Glomerular visceral epithelial cell (primary cell): Measurements from ENCODE around the gene CLEC2A.

Experiments used
- DNase-seq: peaks from one replicate; pipeline ENCODE4 v3.0.0-alpha.2; 2016; ENCODE audit errors: extremely low spot score

CLEC2A gene

DNA sequence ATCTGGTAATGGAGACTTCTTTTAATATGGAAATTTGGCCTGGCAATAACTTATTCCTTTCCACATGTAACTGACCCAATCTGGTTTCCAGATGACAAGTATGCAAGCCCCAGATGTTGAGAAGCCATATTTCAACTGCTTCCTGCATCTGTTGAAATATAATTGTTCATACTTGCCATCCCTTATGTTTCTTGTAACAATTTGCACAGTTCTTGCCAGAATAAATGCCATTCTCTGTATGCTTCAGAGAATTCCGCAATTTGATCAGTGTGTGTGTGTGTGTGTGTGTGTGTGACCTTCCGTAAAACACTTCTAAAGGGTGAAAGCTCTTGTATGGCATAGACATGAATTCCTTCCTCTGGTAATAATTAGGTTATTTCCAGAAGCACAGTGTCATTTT lies 1.8 kb upstream of the CLEC2A start:
- DNase-seq = no peak

DNA sequence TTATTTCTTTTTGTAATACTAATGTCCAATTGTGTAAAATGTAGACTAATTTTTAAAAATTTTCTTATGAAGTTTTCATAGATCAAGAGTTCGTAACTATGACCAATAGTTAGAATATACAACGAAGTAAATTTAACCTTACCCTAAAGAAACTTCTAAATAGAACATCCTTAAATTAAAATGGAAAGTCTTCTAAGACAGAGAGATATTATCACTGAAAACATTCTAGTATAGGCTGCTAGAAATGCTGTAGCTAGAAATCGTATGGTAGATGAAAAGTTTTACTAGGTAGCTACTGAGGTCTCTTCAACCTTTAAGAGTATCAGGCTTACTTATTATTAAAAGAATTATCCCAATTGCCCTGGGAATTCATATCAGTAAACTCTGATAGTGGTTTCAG lies 925 bp downstream of the CLEC2A start:
- DNase-seq = no peak

DNA sequence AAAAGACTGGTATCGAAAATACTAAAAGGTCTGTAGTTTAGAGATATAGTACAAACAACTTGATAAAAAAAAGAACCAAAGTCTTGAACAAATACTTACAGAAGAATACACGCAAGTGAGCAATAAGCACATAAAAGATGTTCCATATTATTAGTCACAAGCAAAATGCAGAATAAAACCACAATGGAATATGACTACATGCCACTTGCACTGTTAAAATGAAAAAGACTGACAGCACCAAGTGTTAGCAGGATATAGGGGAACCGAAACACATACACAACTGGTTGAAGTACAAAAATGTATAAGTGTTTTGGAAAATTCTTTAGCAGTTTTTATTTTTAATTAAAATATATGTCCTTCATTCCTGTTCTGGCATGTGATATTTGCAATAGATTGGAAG lies 3.6 kb downstream of the CLEC2A start:
- no peak for DNase-seq

DNA sequence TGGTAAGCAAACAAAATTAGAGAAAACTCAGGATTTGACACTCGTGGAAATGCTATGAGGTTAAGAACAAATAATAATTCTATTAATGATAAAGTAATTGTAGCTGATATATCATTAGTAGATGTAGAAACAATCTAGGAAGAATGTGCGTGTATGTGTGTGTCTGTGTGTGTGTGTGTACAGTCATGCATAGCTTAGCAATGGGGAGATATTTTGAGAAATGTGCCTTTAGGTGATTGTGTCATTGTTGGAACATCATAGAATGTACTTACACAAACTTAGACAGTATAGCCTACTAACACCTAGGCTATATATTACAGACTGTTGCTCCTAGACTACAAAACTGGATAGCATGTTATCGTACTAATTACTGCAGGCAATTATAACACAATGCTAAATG lies 5.3 kb downstream of the CLEC2A start:
- no peak for DNase-seq

DNA sequence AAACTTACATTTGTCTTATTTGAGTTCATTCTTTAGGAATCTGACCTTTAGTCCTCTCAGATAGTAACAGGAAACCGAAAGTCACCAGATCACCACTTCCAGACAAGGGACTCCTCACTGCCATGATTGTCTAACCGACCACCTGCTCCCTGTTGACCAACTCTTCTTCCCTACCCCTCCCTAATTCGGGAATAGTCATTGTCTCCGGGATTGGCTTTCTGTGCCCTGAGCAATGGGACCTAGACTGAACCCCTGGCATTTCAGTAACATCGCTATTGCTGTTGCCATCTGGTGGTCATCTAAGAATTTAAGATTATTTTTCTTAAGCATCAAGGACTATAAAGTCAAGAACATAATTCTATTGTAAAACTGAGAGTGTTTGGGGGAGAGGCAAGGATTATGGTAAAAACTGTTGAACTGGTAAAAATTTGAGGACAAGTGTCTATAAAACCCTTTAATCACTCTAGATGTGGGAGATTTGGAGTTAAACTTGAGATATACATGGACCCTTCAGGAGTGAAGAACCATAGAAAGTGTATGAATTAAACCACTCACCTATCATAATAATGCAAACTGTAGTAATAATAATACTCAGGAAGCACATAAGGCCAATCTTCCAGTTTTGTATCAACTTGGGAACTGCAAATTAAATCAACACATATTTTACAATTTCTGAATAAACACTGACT lies 6.3 kb downstream of the CLEC2A start:
- peak; percentile 11 for DNase-seq

DNA sequence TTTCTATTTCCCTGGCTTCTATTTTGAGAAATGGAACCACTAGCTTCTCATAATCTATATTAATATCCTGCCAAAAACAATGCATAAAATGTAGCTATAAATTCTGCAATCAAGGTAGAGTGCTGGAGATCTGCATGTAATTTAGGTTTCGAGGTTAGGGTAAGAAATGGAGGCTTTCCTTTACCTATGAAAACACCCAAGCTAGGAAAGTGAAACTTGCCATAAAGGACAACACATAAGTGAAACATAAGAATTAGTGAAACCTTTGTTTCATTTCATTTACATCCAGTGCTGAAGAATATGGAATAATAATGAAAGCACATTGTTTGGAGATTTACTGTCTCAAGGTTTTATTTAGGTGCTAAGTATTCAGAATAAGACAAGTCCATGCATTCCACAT lies 9.7 kb downstream of the CLEC2A start:
- no peak for DNase-seq

DNA sequence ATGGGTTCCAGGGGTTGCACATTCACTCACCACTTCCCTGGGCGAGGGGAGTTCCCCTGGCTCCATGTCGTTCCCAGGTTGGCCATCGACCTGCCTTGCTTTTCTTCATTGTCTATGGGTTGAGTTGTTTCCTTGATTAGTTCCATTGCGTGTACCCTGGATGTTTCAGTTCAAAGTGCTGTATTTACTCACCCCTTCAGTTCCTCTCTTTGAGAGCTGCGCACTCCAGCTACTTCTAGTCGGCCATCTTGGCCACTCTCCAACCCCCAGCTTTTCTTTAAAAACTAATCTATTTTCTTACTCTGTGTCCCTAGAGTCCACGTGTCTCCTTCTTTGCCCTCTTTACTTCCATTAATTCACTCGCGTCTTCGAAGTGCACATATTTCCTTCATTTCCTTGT lies 11.7 kb downstream of the CLEC2A start:
- no peak for DNase-seq

DNA sequence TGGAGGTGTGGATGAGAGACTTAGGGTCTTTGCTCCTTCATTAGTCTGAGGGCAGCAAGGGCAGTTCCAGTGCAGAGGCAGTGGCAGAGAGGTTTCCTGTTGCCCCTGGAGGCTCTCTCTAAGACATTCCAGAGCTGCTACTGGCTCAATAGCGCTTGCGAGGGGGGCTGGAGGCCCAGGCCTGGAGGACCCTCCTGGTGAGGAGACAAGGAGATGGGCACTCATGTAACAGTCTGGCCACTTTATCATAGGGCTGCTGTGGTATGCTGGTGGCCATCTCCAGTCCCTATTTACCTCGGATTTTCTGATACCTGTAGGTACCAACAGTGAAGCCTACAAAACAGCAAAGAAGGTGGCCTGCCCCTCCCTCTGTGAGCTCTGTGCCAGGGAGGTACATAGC lies 12.7 kb downstream of the CLEC2A start:
- no peak for DNase-seq

DNA sequence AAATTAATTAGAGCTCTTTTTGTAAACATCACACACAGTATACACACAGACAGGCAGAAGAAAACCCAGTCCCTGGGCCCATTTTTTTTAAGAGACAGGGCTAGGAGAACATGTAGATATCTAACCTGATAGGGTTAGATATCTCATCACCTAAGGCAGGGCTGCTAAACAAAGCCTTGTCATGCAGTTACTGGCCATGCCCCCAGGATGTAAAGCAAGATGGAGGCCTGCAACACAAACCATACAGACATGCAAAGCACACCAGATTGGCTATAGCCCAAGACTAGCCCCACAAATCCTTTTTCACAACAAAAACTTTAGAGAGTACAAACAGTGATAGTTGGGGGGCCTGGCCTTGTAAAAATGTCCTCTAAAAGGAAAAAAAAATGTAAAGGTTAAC lies 20.5 kb downstream of the CLEC2A start:
- no peak for DNase-seq

DNA sequence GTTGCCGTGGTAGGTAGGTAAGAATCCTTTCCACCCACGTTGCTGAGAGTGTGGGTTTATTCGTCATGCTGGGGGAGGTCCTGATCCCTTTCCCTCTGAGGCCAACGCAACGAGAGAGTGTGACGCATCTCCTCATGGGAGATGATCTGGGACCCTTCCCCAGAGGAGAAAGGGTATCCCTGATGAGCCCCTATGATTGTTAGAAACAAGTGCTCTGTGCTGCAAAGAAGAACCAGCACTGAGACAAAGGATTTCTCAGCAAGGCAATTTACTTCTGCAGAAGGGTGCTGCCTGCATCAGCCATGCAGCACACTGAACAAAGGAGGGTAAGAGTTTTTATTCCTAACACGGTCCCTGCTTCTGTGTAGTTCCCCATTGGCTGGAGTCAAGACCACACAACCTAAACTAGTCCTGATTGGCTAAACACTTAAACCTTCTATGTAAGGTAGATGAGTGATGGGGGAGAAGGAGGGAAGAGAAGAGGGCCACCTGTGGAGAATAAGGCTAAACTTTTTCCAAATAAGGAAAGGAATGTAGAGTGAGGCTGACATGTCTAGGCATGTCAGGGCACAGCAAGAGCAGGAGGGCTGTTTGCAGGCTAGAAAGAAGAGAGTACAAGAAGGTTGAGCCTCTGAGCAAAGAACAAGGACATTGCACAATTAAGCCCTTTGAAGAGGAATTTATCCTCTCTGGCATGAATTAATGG lies 21.3 kb downstream of the CLEC2A start:
- no peak for DNase-seq

DNA sequence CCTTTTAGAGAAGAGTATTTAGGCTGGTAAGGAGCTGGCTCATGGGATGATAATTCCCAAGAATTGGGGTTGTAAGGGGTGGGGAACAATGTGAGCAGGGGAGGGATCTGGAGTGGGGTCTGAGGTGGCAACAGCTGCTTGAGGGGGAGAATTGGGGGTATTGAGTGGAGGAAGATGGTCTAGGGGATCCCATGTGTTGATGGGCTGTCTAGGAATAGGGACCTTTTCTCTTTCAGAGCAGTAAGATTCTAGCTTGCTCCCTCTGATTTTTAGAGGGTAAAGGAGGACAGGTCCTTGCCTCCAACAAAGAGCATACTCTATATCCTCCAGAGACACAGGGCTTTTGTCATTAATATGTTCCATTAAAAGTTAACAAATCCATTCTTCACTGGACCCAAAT lies 22.4 kb downstream of the CLEC2A start:
- DNase-seq = no peak

DNA sequence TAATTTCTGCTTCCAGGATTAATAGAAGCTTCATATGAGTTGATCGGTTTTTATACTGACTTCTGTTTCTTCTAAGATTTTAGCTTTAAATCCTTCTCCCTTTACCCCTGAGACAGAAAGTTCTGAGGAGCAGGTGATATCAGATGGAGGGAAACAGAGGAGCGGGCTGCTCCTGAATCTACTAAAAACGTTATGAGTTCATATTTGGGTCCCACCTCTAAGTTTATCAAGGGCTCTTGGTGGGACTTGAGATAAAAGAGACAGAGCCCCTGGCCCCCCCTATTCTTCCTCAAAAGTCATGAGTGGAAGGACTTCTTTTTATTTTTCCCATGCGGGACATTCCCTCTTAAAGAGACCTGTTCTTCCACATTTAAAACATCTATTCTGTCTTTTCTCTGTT lies 23.8 kb downstream of the CLEC2A start:
- no peak for DNase-seq

DNA sequence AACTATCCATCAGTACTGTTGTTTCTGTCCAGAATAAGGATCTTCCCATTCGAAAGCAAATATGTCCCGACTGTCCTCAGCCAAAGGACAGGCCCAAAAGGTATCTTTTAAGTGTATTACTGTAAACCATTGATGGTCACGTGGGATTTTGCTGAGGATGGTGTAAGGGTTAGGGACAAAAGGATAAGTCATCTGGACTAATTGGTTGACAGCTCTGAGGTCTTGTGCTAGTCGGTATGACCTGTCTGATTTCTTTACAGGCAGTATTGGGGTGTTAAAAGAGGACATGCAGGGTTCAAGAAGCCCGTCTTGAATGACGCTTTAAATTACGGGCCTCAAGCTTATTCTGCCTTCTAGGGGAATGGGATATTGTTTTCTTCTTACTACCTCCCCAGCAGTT lies 24.4 kb downstream of the CLEC2A start:
- no peak for DNase-seq

DNA sequence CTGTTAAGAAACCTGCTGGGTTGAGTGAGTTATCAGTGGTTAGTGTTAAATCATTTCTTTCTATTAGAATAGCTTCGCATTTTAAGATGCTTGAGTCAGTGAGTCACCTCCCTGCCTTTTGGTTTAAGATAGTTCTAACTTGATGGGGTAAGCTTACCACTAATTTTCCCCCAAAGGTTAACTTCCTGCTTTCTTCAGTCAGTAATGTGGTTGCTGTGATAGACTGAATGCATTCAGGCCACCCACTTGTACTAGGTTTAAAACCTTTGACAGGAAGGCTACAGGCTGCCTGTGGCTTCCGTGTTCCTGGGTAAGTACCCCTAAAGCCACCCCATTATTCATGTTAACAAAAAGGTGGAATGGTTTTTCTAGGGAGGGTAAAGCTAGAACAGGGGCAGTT lies 25.3 kb downstream of the CLEC2A start:
- DNase-seq = no peak

DNA sequence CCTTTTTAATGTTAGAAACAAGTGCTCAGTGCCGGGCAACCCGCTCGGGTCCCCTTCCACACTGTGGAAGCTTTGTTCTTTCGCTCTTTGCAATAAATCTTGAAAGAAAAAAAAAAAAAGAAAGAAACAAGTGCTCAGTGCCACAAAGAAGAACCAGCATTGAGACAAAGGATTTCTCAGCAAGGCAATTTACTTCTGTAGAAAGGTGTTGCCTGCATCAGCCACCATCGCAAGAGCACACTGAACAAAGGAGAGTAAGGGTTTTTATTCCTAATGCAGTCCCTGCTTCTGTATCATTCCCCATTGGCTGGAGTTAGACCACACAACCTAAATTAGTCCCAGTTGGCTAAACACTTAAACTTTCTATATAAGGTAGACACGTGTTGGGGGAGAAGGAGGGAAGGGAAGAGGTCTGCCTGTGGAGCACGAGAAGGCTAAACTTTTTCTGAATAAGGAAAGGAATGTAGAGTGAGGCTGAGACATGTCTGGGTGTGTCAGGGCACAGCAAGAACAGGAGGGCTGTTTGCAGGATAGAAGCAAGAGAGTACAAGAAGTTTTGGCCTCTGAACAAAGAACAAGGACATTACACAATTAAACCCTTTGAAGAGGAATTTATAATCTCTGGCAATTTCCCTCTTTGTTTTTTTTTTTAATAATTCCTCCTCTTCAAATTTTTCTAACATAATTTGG lies 29.5 kb downstream of the CLEC2A start:
- no peak for DNase-seq

DNA sequence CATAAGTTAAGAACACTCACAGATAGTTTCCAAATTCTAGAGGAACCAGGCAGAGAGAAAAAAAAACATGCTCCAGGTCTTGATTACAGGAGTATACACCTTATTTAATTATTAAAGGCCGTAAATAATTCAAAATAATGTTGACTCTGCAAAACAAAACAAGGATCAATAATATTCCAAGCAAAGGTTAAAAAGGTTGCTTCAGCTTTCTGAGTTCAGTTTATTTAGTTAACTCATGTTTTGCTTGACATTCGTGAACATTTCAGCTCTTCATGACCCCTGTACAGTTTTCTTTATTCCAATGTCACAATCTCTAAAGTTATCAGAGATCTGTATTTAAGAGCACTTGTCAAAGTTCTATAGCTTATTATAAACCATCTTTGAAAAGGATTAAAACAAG lies 31.2 kb downstream of the CLEC2A start:
- no peak for DNase-seq

DNA sequence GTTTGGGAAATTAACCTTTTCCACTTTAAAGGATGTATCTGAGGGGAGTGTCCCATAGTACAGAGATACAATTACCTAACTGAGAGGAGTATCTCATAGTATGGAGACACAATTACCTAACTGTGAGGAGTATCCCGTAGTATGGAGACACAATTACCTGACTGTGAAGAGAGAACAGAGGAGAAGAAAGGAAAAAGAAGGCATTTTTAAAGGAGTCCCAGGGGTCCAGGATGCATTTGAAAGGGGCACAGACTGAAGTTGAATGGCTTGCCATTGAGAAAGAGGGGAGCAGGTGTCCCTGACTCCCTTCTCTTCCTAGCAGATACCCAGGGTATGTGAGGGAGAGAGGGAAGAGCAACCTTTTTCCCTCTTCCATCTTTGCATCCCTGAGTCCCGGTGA lies 33.0 kb downstream of the CLEC2A start:
- DNase-seq = no peak

DNA sequence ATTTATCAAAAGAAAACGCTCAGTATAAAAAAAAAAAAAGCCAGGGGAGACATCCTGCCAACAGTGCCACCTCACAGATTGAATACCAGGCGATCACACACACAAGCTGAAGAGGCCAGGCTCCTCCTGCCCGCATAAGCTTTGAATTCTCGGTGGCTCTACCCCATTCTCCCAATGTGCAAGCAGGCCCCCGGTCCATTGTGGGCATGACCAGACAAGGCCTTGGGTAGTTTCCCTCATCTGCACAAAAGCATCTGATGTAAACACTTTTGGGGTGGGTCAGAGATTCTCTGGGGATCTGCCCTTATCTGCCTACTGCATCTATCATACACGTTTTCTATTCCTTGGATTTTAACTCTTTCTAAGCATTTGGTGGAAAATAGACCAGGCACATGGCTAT lies 34.6 kb downstream of the CLEC2A start:
- DNase-seq = no peak

DNA sequence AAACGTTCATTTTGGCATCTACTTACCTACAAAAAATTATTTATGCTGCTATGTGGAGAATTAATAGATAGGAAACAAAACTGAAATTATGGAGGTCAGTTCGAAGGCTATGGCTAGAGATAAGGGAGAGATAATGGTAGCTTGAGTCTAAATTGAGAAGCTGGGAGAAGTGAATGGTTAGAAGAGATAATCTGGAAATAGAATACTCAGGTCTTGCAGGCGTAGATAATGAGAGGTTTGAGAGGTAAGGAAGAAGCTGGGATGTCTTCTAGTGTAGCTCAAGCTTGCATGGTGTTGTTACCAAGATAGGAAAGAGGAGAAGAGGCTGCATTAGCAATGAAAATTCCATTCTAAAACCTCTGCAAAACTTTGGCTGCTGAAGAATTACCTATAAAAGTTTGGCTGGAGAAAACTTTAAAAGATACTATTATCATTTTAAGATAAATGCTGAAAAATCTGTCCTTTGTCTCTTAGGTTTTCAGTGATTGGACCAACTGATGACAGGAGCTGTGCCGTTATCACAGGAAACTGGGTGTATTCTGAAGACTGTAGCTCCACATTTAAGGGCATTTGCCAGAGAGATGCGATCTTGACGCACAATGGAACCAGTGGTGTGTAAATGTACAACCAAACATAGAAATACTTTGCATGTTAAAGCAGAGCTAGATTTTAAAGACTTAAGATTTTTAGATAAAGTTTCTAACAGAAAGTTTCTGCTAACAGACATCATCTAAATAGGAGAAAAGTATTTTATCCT lies 36.8 kb downstream of the CLEC2A start:
- no peak for DNase-seq

DNA sequence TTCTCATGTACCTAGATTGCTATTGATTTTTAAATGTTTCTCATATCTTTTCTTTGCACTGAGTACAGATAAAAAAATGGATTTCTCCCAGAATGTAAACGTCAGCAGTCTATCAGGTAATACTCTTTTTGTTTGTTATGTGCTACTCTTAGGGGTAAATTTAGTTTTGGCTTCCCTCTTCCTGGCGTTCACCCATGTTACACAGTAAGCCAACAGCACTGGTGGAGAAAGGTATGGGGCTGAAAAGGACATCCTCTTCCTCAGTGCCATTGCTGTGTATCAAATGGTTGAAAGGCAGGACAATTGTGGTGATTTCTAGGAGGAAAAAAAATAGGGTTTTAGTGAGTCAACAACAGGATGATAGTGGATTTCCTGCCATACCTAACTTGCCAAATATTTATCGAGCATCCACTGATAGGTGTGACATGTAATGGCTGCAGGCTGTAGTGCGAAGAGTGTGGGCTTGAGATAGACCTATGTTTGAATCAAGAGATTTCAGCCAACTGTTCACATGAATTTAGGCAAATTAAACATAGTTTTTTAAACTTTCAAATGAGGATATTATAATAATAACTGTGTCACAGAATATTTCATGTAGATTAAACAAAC lies 43.4 kb downstream of the CLEC2A start:
- no peak for DNase-seq

DNA sequence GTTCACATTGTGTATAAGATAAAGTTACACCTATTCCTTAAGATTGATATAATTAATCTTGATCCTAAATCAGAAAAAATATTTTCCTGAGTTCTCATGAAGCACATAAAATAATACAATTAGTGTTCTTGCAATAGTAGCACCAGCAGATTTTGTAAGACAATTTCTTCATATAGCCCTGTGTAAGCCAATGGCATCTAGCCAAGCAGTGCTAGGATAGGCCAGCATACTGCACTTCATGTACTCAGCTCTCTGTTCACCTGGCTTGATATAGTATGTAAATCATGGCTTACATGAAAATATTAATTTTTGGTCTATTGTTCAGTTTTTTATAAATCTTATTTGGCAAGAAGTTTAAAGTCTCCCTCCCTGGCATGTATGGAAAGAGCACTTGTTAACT lies 49.0 kb downstream of the CLEC2A start:
- no peak for DNase-seq

DNA sequence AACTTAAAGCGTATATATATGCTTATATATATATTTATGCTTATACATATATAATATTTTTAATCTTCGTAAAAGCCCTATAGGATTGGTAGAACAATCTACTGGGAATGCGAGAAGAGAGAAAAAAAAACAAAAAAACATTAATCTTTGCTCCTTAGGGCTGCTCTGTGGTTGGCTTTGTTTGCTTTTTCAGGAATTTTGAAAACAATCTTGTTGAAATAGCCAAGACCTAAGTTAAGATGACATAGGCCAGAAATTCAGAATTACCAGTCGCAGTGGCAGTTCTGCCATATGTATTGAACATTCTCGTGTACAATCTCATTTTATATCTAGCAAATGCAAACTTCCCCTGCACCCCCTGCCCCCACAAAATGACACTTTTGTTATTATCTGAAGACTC lies 50.2 kb downstream of the CLEC2A start:
- no peak for DNase-seq
